Memory B cell (primary cell): ENCODE data around the gene PHF21A.
A peak's percentile ranks its signal among the peaks of the same experiment; 100 is the strongest.
"Not testable (repeated sequence)": the region's sequence is repeated elsewhere in the genome, so short reads cannot be mapped to it uniquely, and the experiment has no call there.

Source experiments
- ATAC-seq: fragments of 150-1000 bp; cut with Tn5 transposase; 2 replicates; pipeline ENCODE4 v1.10.0; 2021; ENCODE audit warnings: low read depth, mild to moderate bottlenecking, moderate library complexity
- DNase-seq, 2 donors: peaks; one replicate each; pipeline ENCODE4 v3.0.0; 2022; ENCODE audit warnings: low spot score in 2 of 2
- H3K27ac Mint-ChIP-seq: one replicate; pipeline ENCODE4 v1.8.0; 2022; ENCODE audit warnings: mild to moderate bottlenecking, moderate library complexity, mixed read lengths
- H3K27me3 Mint-ChIP-seq: one replicate; pipeline ENCODE4 v1.8.0; 2022; ENCODE audit warnings: mixed read lengths
- H3K36me3 Mint-ChIP-seq: one replicate; pipeline ENCODE4 v1.8.0; 2022; ENCODE audit warnings: mild to moderate bottlenecking, mixed read lengths
- H3K4me1 Mint-ChIP-seq: one replicate; pipeline ENCODE4 v1.8.0; 2022; ENCODE audit warnings: mixed read lengths
- H3K4me3 Mint-ChIP-seq: one replicate; pipeline ENCODE4 v1.8.0; 2022; ENCODE audit warnings: mild to moderate bottlenecking, moderate library complexity, mixed read lengths
- H3K9me3 Mint-ChIP-seq: one replicate; pipeline ENCODE4 v1.8.0; 2022; ENCODE audit warnings: mixed read lengths

PHF21A gene

DNA sequence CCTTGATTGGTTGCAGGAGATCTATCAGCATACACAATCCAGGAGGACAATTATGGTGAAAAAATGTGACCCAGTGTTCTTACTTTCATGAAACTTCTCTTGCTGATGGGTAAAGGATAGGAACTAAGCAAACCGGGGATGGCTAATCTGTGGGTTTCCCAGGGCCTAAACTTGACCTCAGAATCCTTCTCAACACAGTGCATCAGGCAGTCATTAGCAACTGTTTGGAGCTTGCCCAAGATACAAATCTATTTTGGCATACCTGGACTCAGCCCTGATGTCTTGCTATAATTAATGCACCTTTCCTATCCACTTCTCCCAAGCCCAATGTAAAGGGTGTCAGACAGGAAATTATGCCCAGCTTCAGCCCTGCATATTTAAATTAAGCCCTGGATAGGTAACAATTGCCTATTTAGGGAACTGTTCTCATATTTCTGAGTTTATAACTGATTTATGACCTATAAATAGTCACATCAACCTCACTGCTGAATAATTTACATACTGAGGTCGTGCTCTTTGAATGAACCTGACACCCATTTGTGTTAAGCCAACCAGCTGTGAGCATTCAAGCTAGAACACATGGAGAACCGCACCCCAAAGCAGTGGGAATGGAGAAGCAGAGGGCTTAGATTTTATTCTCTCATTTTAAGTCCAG, 9.2 kb upstream of the PHF21A start:
- no peak overlapping the region for H3K4me3 Mint-ChIP-seq
- no peaks in the 10 kb centered on the region for H3K9me3 Mint-ChIP-seq
- H3K27me3 Mint-ChIP-seq, result peaks cover 4% of the 10 kb centered on the region
- ATAC-seq, result no peak
- no peak overlapping the region for H3K27ac Mint-ChIP-seq
- no peaks in the 10 kb centered on the region for H3K36me3 Mint-ChIP-seq
- peaks cover 10% of the 10 kb centered on the region for H3K4me1 Mint-ChIP-seq
- DNase-seq, result no peak

DNA sequence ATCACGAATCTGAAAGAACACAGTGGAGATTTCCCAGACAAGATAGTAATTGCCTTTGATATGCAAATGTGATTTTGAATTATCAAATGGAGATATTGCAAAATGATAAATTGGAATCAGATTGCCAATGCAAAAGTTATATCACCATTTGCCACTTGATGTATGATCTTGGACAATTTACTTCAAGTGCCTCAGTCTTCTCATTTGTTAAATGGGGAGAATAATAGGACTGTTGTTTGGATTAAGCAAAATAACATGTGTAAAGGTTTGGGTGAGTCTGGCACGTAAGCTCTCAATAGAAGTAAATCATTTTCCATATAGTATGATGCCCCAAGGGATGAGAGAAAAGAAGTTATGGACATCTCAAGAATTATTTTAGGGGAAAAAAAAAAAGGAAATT, 7.9 kb upstream of the PHF21A start:
- H3K9me3 Mint-ChIP-seq, result no peaks in the 10 kb centered on the region
- DNase-seq, result no peak
- no peak overlapping the region for H3K4me3 Mint-ChIP-seq
- peaks cover 10% of the 10 kb centered on the region for H3K4me1 Mint-ChIP-seq
- no peak overlapping the region for H3K27ac Mint-ChIP-seq
- peaks cover 4% of the 10 kb centered on the region for H3K27me3 Mint-ChIP-seq
- no peak for ATAC-seq
- no peaks in the 10 kb centered on the region for H3K36me3 Mint-ChIP-seq

DNA sequence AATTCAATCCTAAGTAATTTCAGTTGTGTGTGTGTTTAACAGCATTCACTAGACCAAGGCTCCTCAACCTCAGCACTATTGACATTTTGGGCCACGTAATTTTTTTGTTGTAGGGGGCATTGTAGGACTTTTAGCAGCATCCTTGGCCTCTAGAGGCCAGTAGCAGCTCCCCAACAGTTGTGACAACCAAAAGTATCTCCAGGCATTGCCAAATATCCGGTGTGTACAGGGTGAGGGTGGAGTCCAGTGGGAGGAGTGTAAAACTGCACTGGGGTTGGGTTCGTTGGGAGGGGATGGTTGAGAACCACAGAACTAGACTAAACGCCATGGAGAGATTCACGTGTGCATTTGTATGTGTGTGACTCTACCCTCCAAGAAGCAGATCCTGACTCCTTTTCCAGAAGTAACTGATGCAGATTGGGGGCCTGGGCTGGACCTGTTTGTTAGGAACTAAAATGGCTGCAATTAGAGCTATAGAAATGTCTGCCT, 5.9 kb upstream of the PHF21A start:
- no peak overlapping the region for H3K27ac Mint-ChIP-seq
- no peak for DNase-seq
- peak; percentile 78 for ATAC-seq
- H3K4me1 Mint-ChIP-seq, result peaks cover 13% of the 10 kb centered on the region
- H3K9me3 Mint-ChIP-seq, result no peaks in the 10 kb centered on the region
- H3K27me3 Mint-ChIP-seq, result peaks cover 4% of the 10 kb centered on the region
- no peak overlapping the region for H3K4me3 Mint-ChIP-seq
- no peaks in the 10 kb centered on the region for H3K36me3 Mint-ChIP-seq

DNA sequence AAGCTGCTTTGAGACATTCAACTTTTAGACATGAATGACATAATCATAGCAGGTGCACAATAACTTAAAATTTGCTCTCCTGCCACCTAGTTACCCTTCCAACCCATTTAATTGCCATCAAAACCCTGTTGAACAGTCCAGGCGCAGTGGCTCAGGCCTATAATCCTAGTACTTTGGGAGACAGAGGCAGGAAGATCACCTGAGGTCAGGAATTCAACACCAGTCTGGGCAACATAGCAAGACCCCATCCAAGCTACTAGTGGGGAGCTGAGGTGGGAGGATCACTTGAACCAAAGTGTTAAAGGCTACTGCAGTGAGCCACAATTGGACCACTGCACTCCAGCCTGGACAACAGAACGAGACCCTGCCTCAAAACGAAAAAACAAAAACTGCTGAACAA, 4.0 kb upstream of the PHF21A start:
- peaks cover 9% of the 10 kb centered on the region for H3K4me1 Mint-ChIP-seq
- H3K27me3 Mint-ChIP-seq, result no peaks in the 10 kb centered on the region
- H3K9me3 Mint-ChIP-seq, result no peaks in the 10 kb centered on the region
- no peak overlapping the region for H3K27ac Mint-ChIP-seq
- no peaks in the 10 kb centered on the region for H3K36me3 Mint-ChIP-seq
- no peak for DNase-seq
- ATAC-seq, result no peak
- H3K4me3 Mint-ChIP-seq, result no peak overlapping the region

DNA sequence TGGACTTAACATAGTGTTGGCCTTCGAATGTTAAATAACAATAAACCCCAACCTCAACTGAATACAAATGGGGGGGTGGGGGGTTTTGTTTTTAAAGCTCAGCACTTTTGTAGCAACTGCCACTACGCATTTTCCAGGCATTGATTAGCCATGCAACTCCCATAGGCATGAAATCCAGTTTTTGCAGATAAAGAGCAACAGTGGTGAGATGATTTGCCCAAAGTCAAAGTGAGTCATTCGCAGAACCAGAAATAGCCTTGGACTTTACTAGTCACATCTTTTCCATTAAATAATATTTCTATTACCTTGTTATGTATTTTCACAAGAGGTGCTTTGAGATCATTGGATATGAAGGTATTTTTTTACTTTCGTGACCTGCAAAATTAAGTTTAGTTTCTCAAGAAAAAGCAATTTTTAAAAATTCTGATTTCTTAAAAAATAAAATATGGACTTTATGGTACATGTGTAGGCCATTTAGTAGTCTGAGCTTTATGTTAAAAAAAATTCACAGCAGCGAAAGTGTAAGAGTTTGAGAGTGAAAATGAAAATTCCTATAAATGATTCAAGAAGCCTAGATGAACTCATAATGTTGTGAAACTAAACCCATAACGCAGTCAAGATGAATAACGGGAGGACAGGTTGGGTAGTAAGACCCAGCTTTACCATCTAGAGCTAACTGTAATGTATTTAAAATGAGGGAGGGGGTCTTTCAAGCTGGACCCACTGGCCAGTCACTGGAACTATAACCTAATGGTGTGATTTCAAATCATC, 1.9 kb upstream of the PHF21A start:
- Mint-ChIP-seq H3K4me1 (peaks cover 15% of the 10 kb centered on the region), H3K36me3 (no peaks in the 10 kb centered on the region), H3K27ac (no peak overlapping the region)

DNA sequence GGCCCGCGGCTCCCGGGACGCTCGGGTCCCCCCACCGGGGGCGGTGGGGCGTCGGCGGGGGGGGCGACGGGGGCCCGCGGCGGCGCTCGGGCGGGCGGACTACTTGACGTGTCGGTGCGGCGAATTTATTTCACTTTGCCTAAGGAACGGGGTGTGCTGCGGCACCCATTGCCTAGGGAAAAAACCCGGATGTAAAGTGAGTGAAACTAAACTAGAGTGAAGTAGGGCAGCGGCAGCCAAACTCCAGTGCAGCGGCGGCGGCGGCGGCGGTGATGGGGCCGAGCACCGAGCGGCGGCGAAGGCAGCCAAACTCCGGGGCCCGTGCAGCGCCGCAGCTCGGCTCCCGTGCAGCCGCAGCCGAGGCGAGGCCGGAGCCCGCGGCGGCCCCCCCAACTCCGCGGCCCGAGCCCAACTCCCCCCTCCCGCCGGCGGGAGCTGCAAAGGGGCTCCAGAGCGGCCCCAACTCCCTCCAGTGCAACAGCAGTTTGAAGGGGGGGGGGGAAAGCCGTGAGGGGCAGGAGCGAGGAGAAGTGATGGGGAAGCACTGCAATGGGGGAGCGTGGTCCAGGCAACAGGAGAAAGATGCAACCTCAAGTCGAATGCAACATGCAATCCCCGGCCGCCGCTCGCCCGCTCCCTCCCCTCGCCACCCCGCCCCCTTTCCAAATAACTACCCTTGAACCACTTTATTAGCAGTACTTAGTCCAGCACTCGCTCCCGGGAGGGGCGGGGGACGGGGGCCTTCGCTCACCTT, 647 bp upstream of the PHF21A start:
- H3K27ac Mint-ChIP-seq, result peak overlapping the region; percentile 95
- DNase-seq, result peak; percentile 66 to 75
- ATAC-seq, result peak; percentile 54
- H3K4me3 Mint-ChIP-seq, result peak overlapping the region; percentile 88
- no peaks in the 10 kb centered on the region for H3K9me3 Mint-ChIP-seq
- peaks cover 20% of the 10 kb centered on the region for H3K4me1 Mint-ChIP-seq
- H3K36me3 Mint-ChIP-seq, result no peaks in the 10 kb centered on the region
- no peaks in the 10 kb centered on the region for H3K27me3 Mint-ChIP-seq

More for the DNA sequence above, 1.9 kb upstream of the PHF21A start:
- no peak for DNase-seq
- Mint-ChIP-seq H3K4me3 (no peak overlapping the region), H3K9me3 (no peaks in the 10 kb centered on the region), H3K27me3 (no peaks in the 10 kb centered on the region)
- ATAC-seq, result no peak

DNA sequence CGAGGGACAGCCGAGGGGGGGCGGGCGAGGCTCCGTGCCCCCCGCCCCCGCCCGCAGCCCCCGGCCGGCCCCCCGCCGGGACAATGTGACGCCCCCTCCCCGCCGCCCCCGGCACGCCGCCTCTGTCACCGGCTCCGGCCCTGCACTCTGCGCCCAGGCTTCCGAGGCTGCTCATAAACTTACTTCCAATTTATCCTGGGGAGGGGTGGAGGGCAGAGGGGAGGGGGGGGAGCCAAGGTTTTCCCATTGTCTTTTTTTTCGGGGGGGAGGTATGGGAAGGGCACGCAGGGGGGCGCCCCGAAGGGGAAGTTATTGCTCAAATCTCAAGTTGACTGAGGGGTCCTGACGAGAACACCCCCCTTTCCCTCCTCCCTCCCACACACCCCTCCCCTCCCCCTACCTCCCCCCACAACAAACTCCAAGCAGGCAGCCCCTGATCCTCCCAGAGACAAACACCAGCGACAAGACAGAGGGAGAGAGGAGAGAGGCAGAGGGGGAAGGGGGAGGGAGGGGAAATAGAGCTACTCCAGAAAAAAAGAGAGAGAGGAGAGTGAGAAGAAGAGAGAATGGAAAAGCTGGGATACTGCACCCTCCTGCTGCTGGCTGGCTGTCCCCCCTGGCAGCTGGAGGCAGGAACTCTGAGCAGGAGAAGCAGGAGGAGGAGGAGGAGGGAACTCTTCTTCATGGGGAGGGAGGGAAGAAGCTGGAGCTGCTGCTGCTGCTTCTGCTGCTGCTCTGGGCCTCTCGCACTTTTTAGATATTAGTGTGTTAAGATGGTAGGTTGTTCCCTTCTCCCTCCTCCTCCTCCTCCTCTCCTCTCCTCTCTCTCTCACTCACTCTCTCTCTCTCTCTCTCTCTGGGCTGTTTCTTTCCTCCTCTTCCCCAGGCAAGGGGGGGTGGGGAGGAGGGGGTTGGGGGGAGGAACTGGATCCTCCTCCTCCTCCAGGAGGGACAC, 631 bp downstream of the PHF21A start:
- H3K4me3 Mint-ChIP-seq, result peak overlapping the region; percentile 87
- no peaks in the 10 kb centered on the region for H3K9me3 Mint-ChIP-seq
- DNase-seq, result peak; percentile 14 to 36
- no peaks in the 10 kb centered on the region for H3K27me3 Mint-ChIP-seq
- peak; percentile 1 for ATAC-seq
- peak overlapping the region; percentile 95 for H3K27ac Mint-ChIP-seq
- peaks cover 21% of the 10 kb centered on the region for H3K4me1 Mint-ChIP-seq
- no peaks in the 10 kb centered on the region for H3K36me3 Mint-ChIP-seq

GRCh38 chr11:46119352-46120216, 1.7 kb downstream of the PHF21A start:
- Mint-ChIP-seq H3K4me1 (peaks cover 27% of the 10 kb centered on the region), H3K9me3 (no peaks in the 10 kb centered on the region), H3K36me3 (no peaks in the 10 kb centered on the region), H3K27me3 (no peaks in the 10 kb centered on the region), H3K27ac (peak overlapping the region; percentile 95), H3K4me3 (peak overlapping the region; percentile 98)
- DNase-seq (peak; percentile 63 to 76), ATAC-seq (peak; percentile 53)

DNA sequence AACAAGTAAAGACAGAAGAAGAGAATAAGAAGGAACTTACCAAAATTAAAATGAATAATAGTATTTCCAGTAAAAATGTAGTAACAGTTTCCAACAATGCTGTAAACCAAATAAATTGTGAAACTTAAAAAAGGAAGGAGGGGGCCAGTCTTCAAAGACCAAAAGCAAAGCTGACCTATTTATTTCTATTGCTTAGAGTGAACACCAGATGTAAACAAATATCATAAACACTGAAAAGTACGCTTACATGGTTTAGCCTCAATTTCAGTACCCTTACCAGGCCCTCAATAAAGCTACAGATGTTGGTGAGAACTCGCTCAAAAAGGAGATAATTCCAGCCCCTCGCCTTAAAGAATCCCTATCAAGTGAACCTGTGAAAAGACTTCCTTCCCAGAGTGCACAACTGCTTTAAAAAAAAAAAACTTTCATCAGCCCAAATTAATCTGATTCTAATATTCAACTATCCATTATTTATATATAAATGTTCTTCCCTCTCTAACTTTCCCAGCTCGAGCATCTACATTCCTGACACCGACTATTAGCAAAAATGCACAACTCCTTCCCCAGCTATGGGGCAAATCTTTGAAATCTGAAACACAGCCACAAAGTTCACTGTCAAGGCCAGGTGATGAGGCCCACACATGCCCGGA, 2.4 kb downstream of the PHF21A start:
- Mint-ChIP-seq H3K4me1 (peaks cover 29% of the 10 kb centered on the region), H3K4me3 (peak overlapping the region; percentile 98), H3K9me3 (no peaks in the 10 kb centered on the region), H3K36me3 (no peaks in the 10 kb centered on the region), H3K27ac (peak overlapping the region; percentile 95), H3K27me3 (no peaks in the 10 kb centered on the region)
- ATAC-seq (no peak), DNase-seq (no peak)

DNA sequence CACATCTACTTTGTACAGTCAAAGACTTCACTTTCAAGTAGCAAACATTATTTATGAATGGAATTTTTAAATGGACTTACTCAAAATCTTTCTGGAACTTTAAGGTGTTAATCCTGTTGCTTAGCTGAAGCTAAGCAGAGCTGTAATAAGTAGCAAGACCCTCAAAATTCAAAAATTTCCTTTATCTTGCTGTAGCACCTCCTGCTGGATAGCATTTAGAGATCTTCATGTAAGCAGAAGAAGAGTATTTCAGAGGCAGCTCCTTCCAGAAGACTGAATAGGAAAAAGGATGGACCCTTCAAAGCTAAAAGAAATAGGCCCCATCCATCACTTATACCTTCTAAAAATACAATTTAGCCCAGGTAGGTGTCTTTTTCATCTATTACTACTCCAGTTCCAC, 3.4 kb downstream of the PHF21A start:
- H3K4me3 Mint-ChIP-seq, result no peak overlapping the region
- H3K36me3 Mint-ChIP-seq, result no peaks in the 10 kb centered on the region
- DNase-seq (no peak), ATAC-seq (no peak)
- no peaks in the 10 kb centered on the region for H3K27me3 Mint-ChIP-seq
- H3K27ac Mint-ChIP-seq, result peak overlapping the region; percentile 95
- H3K4me1 Mint-ChIP-seq, result peaks cover 30% of the 10 kb centered on the region
- H3K9me3 Mint-ChIP-seq, result no peaks in the 10 kb centered on the region

GRCh38 chr11:46116712-46117037, 4.6 kb downstream of the PHF21A start:
- H3K9me3 Mint-ChIP-seq, result not testable (repeated sequence)
- peaks cover 27% of the 10 kb centered on the region for H3K4me1 Mint-ChIP-seq

GRCh38 chr11:46116007-46116711, 5.1 kb downstream of the PHF21A start:
- Mint-ChIP-seq H3K27me3 (no peaks in the 10 kb centered on the region), H3K4me1 (peaks cover 27% of the 10 kb centered on the region), H3K27ac (peak overlapping the region; percentile 78), H3K36me3 (no peaks in the 10 kb centered on the region), H3K9me3 (no peaks in the 10 kb centered on the region), H3K4me3 (no peak overlapping the region)
- DNase-seq (no peak), ATAC-seq (no peak)

More at GRCh38 chr11:46116712-46117037, 4.6 kb downstream of the PHF21A start:
- not testable (repeated sequence) for H3K27me3 Mint-ChIP-seq, ATAC-seq, H3K36me3 Mint-ChIP-seq, DNase-seq, H3K4me3 Mint-ChIP-seq
- H3K27ac Mint-ChIP-seq, result peak overlapping the region; percentile 95
